NCI-H1930 (cell line): ENCODE data around the gene CAPG.
"Not testable (repeated sequence)": the region's sequence is repeated elsewhere in the genome, so short reads cannot be mapped to it uniquely, and the experiment has no call there.

ENCODE experiments used
- DNase-seq, 2 experiments: peaks; one replicate each; lab custom pipeline; 2025; lab: John Stamatoyannopoulos, UW

Gene CAPG, protein sequence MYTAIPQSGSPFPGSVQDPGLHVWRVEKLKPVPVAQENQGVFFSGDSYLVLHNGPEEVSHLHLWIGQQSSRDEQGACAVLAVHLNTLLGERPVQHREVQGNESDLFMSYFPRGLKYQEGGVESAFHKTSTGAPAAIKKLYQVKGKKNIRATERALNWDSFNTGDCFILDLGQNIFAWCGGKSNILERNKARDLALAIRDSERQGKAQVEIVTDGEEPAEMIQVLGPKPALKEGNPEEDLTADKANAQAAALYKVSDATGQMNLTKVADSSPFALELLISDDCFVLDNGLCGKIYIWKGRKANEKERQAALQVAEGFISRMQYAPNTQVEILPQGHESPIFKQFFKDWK

DNA sequence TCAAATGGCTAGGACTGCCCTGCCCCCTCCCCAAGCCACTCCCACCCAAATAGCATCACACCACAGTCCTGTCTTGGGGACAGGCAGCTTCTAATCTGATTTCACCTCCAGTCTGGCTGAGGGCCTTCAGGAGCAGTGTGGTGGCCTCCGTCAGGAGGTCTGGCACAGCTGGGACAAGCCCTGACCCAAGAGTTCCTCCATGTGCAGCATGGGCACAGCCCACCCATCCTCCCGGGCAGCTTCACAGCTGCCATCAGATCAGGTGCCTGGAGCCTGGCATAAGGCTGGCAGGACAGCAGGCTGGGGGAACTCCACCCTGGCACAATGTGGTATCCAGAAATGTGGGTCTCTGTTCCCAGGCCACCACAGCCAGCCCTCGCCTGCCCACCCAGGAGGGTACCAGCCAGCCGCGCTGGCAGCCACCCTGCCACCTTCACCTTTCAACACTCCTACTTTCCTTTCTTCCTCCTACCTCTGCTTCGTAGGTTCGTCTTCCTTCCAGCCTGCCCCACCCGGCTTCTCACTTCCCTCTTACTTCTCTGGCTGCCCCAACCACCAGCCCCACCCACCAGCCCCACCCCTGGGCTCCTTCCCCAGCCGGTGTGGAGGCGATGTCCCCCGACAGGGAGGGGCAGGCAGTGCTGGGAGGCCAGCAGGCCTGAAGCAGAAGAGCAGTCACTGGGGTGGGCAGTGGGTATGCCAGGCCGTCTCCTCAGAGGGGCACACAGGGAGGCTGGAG lies at the start of gene CAPG:
TSS of gene CAPG (minus strand) at position 522 of the 739 bp plus-strand sequence. CDS start 8,221 bp downstream, outside the sequence.
- DNase-seq, result no peak

DNA sequence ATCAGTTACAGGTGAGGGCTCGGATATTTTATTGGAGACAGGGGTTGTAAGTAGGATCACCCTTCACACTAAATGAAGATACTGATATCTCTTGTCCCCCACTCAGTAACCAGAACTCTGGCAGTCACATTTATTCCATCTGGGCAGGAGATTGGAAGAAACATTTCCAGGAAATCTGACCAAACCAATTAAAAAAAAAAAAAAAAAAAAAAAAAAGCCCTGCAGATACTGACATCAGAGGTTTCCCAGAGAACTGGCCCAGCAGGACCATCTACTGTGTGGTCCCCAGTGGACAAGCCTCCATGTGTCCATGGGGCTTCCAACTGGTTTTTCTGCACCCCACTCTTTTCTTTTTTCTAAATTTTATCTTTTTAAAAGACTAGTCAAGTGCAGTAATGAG lies 49.6 kb upstream of the CAPG start:
- DNase-seq, result no peak

DNA sequence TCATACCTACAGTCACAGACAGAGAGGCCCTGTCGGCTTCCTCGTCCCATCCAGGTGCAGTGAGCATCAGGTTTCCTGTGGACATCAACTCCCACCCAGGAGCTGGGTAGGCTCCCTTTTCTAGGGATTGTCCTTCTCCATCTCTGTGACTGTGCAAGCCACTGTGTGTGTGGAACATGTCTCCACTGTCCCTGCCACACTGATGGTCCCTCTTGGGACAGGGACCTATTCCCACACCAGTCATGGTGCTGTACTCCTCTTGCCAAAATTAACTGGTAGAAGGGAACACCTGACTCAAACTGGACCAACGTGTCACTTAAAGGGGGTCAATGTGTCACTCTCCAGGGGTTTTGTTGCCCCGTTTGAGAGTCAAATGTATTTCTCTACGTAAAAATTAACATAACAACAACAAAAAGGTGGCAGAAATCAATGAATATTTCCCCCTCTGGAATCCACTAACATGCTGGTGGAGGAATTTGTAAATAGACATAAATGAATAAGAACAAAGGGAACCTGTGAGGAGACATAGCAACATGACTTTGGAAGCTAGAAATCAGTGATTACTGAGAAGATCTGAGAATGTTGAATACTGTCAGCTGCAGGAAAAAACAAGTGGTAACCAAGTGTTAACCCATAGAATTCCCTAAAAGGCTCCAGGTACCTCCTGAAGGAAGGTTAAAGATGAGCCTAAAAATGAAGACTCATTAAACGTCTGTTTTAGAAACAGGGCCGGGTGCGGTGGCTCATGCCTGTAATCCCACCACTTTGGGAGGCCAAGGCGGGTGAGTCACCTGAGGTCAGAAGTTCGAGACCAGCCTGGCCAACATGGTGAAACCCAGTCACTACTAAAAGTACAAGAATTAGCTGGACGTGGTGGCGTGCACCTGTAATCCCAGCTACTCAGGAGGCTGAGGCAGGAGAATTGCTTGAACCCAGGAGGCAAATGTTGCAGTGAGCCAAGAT lies 48.7 kb upstream of the CAPG start:
- no peak for DNase-seq

DNA sequence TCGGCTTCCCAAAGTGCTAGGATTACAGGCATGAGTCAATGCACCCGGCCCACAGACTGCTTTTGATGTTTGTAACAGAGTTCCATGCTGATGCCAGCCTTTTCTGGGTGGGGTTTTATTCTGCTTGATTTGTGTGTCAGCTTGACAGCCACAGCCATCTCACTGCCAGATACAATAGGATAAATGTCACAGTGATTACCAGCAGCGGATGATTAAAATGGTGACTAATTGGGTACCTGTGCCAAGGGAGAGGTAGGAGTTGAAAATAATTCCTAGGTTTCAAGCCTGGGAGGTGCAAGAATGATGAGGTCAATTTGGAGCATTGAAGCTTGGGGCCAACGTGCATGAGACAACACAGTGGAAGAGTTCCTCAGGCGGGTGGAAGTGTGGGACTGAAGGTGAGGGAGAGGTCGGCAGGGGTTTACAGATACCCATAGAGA lies 47.7 kb upstream of the CAPG start:
- DNase-seq, result no peak

DNA sequence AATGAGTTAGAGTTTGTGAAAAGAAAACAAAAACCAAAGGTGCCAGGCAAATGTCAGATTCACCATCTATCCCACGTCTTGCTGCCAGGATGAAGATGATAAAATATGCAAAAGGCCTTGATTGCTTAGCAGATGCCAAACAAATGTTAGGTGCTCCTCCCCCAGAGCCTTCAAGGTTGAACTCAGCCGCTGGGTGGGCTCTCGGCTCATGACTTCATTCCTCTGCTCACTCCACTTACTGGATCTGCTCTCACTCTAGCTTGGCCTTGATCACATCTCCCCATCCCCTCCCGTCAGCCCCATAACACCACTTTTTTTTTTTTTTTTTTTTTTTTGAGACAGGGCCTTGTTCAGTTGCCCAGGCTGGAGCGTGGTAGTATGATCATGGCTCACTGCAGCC lies 46.9 kb upstream of the CAPG start:
- DNase-seq, result no peak

DNA sequence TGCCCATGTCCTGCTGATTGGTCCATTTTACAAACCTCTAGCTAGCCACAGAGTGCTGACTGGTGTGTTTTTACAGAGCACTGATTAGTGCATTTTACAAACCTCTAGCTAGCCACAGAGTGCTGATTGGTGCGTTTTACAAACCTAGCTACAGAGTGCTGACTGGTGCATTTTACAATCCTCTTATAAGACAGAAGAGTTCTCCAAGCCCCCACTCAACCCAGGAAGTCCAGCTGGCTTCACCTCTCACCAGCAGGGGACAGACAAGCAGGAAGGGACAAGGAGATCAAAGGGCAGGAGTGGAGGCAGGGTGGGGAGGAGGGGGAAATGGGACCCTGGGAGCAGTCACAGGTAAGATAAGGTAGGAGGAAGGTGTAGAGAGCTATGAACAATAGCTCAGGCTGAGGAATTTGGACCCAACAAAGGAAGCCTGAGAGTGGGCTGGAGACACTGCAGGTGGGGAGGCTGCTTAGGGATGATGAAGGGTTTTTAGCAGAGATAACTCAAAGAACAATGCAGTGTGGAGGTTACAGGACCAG lies 45.5 kb upstream of the CAPG start:
- DNase-seq, result no peak

DNA sequence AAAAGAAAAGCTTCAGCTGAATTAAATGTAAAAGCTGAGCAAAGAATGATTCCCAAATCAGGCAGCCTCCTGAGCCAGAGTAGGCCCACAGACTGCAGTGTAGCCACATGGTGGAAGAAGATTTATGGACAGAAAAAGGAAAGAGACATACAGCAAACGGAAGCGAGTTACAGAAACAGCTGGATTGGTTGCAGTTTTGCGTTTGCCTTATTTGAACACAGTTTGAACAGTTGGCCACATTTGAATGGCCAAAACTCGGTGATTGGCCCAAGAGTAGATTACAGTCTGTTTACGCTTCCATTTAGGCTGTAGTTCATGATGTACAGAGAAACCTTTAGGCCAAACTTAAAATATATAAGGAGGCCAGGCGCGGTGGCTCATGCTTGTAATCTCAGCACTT lies 43.4 kb upstream of the CAPG start:
- no peak for DNase-seq

DNA sequence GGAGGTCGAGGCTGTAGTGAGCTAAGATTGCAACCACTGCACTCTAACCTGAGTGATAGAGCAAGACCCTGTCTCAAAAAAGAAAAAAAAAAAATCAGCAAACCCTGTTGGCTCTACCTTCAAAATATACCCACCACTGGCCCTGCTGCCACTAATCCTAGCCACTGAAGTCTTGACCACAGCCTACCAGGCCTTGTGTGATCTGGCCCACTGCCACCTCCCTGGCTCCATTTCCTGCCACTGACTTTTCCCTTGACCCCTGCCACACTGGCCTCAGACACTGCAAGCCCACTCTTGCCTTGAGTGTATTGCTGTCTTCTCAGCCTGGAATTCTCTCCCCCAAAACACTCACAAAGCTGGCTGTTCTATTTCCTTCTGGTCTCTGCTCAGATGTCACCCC lies 42.1 kb upstream of the CAPG start:
- no peak for DNase-seq

DNA sequence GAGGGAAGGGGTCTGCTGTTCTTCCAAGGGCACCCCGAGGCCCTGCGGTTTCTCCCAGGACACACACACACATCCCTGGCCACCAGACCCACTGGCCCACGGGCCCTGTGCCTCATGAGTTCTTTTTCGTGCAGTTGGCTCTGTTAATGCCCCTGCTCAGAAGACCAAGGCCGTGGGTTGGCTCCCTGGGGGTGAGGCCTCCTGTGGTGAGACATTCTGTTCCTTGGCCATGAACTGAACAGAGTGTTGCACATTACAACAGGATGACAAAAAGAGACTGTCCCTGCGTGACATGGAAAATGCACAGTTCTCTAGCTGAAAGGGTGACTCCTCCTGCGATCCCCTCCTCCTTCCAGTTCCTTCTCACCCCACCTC lies 39.0 kb upstream of the CAPG start:
- no peak for DNase-seq

DNA sequence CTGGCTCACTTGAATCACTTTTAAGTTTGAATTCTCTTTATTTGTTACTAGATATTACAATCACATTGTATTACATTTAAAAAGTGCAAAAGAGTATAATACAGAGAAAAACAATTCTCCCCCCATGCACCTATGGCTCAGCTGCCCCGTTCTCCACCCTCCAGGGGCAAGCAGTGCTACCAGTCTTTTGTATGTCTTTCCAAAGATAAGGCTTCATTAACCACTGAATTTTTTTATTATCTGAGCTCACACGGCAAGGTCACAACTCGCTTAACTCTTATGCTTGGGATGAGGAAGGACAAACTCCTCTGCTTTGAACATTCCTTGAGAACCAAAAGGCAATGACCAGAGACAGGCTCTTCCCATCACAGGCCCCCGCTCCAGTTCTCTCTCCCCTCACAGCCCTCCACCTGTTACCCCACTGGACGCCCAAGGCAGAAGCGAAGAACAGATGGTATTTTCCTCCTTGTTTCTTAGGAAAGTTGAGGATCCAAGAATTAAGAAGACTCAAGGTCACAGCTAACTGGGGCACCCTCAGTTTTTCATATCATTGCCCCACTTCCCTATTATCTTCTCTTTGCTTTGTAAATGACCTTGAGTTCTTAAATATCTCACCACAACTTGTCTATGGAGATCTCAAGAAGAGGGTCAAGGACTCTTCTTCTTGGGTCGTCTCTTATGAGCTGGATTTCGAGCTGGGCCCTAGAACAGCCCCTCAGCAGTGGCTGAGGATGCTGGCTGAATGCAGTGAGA lies 38.5 kb upstream of the CAPG start:
- DNase-seq, result no peak

DNA sequence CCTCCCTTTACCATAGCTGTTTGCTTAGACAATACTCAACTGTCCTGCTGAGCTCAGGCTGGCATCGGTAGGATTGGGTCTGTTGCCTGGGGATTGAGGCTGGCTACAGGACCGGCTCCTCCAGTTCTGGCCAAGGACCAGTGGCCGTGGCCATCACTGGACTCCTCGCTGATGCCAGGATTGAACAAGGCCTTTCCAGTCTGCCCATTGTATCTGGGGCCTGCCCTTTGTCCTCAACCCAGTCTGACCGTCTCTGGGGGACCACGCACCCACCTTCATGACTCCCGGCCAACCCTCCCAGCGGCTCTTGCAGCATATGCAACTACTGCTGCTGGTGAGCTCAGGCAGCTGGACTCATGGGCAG lies 37.0 kb upstream of the CAPG start:
- DNase-seq, result no peak

DNA sequence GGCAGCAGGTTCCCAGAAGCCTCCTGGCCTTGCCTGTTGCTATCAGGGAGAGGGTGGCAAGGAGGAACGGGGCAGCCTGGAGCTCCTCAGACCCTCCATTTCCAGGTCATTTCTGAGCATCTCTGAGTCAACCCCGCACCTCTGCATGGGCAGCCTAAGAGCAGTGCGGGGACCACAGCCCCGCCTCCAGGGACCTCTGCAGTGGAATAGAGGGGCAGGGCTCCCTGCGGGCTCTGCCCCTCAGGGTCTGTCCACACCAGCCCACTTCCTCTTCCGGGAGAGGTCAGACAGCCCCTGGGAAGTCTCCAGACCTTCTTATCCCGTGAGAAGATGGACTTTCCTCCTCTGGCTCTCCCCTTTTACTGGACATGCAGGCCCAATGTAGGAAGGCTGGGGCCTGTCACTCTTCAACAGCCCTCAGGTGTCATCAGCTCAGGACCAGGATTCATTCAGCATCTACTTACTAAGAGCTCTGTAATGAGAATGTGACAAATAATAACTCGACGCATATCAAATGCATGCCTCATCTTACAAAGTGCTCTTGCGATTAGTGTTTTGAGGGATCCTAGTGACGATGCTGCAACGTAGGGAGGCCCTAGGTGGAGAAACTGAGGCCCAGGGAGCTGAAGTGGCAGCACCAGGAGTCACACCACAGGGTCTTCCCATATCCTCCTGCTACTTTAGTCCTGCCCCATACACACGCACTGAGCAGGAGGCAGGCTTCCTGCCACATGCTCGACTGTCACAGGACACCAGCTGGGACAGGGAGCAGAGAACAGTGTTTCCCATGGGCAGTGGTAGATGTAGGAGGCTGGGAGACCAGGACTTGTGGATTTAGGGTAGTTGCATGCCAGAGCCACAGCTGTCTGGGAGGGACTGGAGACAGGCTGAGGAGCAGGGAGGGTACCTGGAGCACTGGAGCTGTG lies 36.4 kb upstream of the CAPG start:
- no peak for DNase-seq

DNA sequence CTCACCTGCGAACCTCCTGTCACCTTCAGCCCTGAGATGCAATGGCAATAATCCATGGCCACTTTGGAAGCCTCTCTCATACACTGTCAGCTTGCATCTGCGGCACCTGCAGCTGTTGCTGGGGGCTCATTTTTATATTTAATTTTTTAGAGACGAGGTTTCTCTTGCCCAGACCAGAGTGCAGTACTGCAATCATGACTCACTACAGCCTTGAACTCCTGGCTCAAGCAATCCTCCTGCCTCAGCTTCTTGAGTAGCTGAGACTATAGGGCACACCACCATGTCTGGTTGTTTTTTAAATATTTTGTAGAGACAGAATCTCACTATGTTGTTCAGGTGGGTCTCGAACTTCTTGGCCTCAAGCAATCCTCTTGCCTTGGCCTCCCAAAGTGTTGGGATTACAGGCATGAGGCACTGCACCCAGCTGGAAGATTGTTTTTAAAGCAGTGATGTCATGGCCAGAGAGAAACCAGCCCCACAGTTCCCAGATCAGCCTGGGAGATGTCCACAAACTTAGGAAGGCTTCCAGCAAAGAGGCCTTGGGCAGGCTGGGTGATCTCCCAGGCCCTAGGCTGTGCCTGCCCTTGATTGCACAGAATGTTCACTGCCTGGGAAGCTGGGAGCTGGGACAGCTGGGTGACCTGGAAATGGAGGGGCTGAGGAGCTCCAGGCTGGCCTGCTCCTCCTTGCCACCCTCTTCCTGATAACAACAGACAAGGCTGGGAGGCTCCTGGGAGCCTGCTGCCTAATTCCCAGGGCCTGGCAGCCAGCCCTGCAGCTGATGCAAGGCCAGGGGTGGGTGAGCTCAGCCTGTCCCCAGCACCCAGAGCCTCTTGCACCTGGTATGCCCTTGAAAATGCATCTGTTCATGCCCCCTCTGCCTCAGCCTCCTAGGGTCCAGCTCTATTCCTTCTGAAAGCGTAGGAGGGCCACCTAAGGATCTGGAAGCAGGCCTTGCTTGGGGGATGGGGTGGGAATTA lies 35.4 kb upstream of the CAPG start:
- DNase-seq, result peak in 1 of 2 experiments; percentile 14

DNA sequence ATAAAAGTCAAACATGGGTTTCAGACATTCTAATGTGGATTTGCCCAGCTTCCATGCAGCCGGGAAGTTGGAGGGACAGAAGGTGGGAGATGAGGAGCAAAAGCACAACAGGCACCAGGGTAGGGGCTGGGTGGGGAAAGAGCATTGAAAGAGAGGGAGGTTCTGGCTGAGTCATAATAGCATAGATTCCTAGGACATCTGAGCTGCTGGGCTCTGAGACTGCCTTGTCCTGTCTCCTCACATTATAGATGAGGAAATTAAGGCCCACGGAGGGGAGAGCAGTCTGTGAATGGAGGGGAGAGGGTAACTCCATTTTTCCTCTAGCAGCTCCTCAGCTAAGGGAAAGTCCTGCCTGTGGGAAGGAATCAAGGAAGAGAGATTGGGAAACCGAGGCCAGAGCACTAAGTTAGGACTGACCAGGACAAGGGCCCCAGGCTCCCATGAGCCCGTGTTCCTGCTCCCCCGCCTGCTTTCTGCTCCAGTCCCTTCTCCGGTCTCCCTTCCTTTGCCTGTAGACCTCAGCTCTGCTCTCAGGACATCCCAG lies 34.5 kb upstream of the CAPG start:
- DNase-seq, result no peak

DNA sequence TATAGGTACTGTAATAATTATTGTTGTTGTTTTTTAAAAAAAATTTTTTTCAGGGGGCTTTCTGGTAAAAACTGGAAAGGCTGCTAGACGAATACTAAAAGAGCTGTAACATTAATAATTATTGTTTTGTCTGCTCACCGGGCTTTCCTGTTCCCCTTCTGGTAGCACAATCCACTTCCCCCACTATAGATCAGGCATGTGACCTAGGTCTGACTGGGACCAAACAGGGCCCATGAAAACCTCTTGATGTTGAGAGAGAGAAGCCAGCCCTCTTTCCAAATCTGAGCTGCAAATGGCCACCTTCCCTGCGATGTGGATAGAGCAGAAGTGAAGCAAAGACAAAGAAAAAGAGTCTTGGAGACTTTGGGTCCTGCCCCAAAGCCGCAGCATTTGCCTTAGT lies 31.7 kb upstream of the CAPG start:
- DNase-seq, result no peak

DNA sequence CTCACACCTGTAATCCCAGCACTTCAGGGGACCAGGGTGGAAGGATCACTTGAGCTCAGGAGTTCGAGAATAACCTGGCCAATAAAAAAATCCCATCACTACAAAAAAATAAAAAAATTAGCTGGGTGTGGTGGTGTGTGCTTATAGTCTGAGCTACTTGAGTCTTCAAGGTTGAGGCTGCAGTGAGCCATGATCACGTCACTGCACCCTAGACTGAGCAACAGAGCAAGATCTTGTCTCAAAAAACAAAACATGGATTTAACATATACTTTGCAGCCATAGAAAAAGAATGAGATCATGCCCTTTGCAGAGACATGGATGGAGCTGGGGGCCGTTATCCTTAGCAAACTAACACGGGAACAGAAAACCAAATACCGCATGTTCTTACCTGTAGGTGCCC lies 30.6 kb upstream of the CAPG start:
- DNase-seq, result no peak

DNA sequence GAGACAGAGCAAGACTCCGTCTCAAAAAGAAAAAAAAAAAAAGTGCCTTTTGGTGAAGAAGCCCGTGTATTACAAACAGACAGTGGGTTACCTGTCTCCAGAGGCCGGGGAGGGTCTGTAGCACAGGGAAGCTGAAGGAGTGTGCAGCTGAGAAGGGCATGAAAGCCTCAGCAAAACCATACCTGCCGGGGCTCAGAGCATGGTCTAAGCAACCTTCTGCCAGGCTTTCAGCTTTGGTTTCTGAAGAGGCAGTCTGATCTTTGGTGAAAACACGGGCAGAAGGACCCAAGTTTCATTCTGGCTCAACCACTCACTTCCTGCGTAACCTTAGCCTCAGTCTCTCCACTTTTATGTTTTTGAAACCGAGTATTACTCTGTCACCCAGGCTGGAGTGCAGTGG lies 29.8 kb upstream of the CAPG start:
- no peak for DNase-seq

DNA sequence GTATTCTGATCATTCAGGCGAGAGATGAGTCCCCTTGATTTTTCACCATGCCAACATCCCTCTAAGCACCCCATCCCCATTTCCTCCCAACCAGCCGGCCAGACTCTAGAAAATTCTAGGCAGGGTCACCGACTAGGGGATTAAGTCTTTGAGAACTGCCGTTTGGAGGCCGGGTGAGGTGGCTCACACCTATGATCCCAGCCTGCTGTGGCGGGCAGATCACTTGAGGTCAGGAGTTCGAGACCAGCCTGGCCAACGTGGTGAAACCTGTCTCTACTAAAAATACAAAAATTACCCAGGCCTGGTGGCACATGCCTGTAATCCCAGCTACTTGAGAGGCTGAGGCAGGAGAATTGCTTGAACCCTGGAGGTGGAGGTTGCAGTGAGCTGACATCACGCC lies 29.4 kb upstream of the CAPG start:
- not testable (repeated sequence) for DNase-seq

DNA sequence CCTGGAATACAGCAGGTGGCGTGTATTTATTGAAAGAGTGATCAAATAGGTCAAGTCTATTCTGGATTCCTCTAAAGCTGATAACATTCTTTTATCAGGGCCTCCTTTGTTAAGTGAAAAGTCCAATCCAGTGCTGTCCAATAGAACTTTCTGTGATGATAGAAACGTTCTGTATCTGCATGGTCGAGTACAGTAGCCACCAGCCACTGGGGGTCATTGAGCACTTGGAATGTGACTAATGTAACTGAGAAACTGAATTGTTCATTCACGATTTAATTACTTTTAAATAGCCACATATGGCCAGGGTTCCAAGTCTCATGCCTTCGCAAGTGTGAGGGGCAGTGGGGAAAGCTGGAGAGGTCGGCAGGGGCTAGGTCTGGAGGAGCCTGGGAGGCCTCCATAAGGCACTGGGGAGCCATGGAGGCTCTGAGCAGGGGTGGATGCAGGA lies 28.9 kb upstream of the CAPG start:
- DNase-seq, result no peak
